Epithelial cell of alveolus of lung (primary cell): ENCODE results near the gene GGT6. TPM values are rescaled to one million over a fixed set of nuclear protein-coding genes. Genes with fewer than 3 reads are reported as not detected.

Experiments
- total RNA-seq: library from RNA; depleted of rRNA; stranded (reverse); fragments of >200 nt; gene quantifications from 2 replicates; pipeline ENCODE4 v1.2.1, GENCODE V29; 2015

The GGT6 gene
- total RNA-seq = not detected in 2 replicates

DNA sequence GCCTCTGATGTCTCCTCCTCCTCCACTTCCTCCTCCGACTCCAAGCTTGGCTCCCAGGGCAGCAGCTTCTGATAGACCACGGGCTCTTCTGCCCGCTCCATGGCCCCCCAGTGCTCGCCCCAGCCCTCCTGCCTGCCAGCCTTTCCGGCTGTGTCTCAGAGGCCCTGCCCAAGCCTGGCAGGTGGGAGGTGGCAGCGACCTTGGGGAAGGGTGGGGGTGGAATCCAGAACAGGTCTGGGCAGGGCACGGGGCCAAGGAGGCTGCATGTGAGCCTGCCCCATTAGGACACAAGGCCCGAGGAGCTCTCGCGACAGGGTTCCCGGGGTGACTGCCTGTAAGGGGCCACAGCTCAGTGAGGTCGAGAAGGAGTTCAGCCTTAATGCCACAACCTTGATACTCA is at the start of gene GGT6:
GGT6 (minus strand) TSS at position 157 of the 400 bp plus-strand sequence; CDS start at position 101, 56 bp downstream.

GRCh38 chr17:4584101-4584916 is 23.9 kb upstream of the GGT6 start, which contains the start of gene SMTNL2:
SMTNL2 (plus strand) TSS chr17:4584529; CDS start chr17:4584606, 77 bp downstream.

DNA sequence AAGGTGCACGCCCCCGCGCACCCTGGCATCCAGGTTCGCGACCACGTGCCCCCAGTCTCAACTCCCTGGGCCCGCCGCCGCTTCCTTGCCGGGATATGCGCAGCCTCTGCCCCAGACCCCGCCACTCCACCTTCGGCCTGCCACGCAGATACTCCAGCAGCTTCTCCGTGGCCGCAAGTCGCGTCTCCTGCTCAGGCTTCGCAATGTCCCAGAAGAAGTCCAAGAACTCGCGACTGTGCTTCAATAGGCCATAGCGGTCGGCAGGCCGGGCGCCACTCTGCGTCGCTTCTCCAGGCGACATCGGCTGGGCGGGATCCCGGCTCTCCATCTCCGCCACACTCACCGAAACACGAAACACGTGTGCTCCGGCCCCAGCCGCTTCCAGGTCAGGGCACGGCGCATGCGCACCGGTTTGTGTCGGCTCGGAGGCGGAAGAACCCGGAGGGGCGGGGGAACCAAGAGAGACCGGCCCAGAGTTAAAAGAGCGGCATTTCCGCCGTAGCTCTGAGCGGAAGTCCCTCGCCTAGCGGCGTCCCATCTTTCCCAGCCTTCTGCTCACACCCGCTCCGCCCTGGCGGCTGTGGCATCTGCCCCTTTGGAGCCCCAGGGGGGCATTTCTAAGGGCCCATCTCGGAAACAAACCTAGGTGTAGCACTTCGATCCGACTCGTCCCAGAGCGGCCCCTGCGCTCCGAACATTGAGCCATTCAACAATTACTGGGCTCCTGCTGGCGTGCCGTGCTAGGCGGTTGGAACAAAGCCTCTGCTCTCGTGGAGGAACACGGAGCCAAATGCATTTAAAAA is 5.2 kb downstream of the GGT6 start, which contains the start of gene MYBBP1A:
MYBBP1A (minus strand) TSS at position 388 of the 803 bp plus-strand sequence; CDS start at position 328, 60 bp downstream.

Other genes with a start within 250 kb of the GGT6 start
- 48.4 and 63.7 TPM in 2 replicates for gene UBE2G1, start 193.9 kb downstream of the GGT6 start, total RNA-seq
- not detected in 2 replicates for gene SPNS3, start 126.6 kb downstream of the GGT6 start, total RNA-seq
- gene SPNS2, start 61.7 kb downstream of the GGT6 start, total RNA-seq = 0.26 TPM in 1 of 2 replicates, not detected in the other
- gene MYBBP1A, start 5.2 kb downstream of the GGT6 start, total RNA-seq = 35.1 and 54.8 TPM in 2 replicates
- under 0.01 and 10.9 TPM in 2 replicates for gene SMTNL2, start 24.0 kb upstream of the GGT6 start, total RNA-seq
- gene ALOX15, start 81.1 kb upstream of the GGT6 start, total RNA-seq = 0.08 TPM in 1 of 2 replicates, not detected in the other
- gene PELP1, start 143.6 kb upstream of the GGT6 start, total RNA-seq = 31.0 and 33.6 TPM in 2 replicates
- 8.4 and 14.3 TPM in 2 replicates for gene ARRB2, start 150.1 kb upstream of the GGT6 start, total RNA-seq
- gene MED11, start 170.9 kb upstream of the GGT6 start, total RNA-seq = 8.9 and 18.6 TPM in 2 replicates
- 0.72 TPM in 1 of 2 replicates, not detected in the other for gene ZMYND15, start 179.3 kb upstream of the GGT6 start, total RNA-seq
- 0.24 and 1.4 TPM in 2 replicates for gene CXCL16, start 179.4 kb upstream of the GGT6 start, total RNA-seq
- gene TM4SF5, start 211.3 kb upstream of the GGT6 start, total RNA-seq = not detected in 2 replicates
- not detected in 2 replicates for gene VMO1, start 225.8 kb upstream of the GGT6 start, total RNA-seq
- gene GLTPD2, start 228.4 kb upstream of the GGT6 start, total RNA-seq = not detected in 2 replicates
- 133 and 309 TPM in 2 replicates for gene PSMB6, start 235.6 kb upstream of the GGT6 start, total RNA-seq
- 11.8 and 17.2 TPM in 2 replicates for gene PLD2, start 246.6 kb upstream of the GGT6 start, total RNA-seq